ENCODE data around the gene ADAM22.
"Not testable (repeated sequence)": the region's sequence is repeated elsewhere in the genome, so short reads cannot be mapped to it uniquely, and the experiment has no call there.

The ADAM22 gene

GRCh38 chr7:88111140-88111743 lies 177.2 kb downstream of the ADAM22 start:
- no peak for DNase-seq

GRCh38 chr7:88111954-88112471 lies 178.0 kb downstream of the ADAM22 start:
- no peak for DNase-seq

- no peak for DNase-seq
These were observed 181.3 kb downstream of the ADAM22 start for GRCh38 chr7:88115258-88115796.

- DNase-seq = no peak
These were observed 181.8 kb downstream of the ADAM22 start for GRCh38 chr7:88115816-88116215.

GRCh38 chr7:88116235-88116795 lies 182.3 kb downstream of the ADAM22 start:
- no peak for DNase-seq

- no peak for DNase-seq
These were observed 183.3 kb downstream of the ADAM22 start for GRCh38 chr7:88117325-88117724.

GRCh38 chr7:88121335-88121734 lies 187.3 kb downstream of the ADAM22 start:
- DNase-seq = no peak

GRCh38 chr7:88127637-88128290 lies 193.7 kb downstream of the ADAM22 start:
- DNase-seq = no peak

- DNase-seq = no peak
These were observed 198.7 kb downstream of the ADAM22 start for GRCh38 chr7:88132725-88133124.

- DNase-seq = no peak
These were observed 206.9 kb downstream of the ADAM22 start for GRCh38 chr7:88140947-88141346.

- no peak for DNase-seq
These were observed 207.4 kb downstream of the ADAM22 start for GRCh38 chr7:88141479-88141878.

- no peak for DNase-seq
These were observed 207.9 kb downstream of the ADAM22 start for GRCh38 chr7:88141953-88142352.

- no peak for DNase-seq
These were observed 212.6 kb downstream of the ADAM22 start for GRCh38 chr7:88146616-88147015.

- DNase-seq = no peak
These were observed 213.3 kb downstream of the ADAM22 start for GRCh38 chr7:88147341-88147740.

GRCh38 chr7:88147949-88148348 lies 213.9 kb downstream of the ADAM22 start:
- no peak for DNase-seq

- no peak for DNase-seq
These were observed 216.0 kb downstream of the ADAM22 start for GRCh38 chr7:88150033-88150432.

- DNase-seq = no peak
These were observed 217.2 kb downstream of the ADAM22 start for GRCh38 chr7:88151119-88151790.

GRCh38 chr7:88153378-88153777 lies 219.3 kb downstream of the ADAM22 start:
- no peak for DNase-seq

- no peak for DNase-seq
These were observed 221.7 kb downstream of the ADAM22 start for GRCh38 chr7:88155756-88156155.

GRCh38 chr7:88156356-88156755 lies 222.3 kb downstream of the ADAM22 start:
- no peak for DNase-seq

GRCh38 chr7:88159741-88160140 lies 225.7 kb downstream of the ADAM22 start:
- DNase-seq = not testable (repeated sequence)

- no peak for DNase-seq
These were observed 231.6 kb downstream of the ADAM22 start for GRCh38 chr7:88165697-88166096.

GRCh38 chr7:88167223-88167622 lies 233.2 kb downstream of the ADAM22 start:
- DNase-seq = no peak

GRCh38 chr7:88167721-88168120 lies 233.7 kb downstream of the ADAM22 start:
- no peak for DNase-seq

Measured in activated CD4-positive, CD25-positive, alpha-beta regulatory T cell treated with anti-CD3 and anti-CD28 coated beads, Interleukin-2, amount 50 U/mL, for 72 hours (primary cell).